H7 (cell line): ENCODE measurements around the gene SPCS1. TPM values are rescaled to one million over a fixed set of nuclear protein-coding genes. Genes with fewer than 3 reads are reported as not detected.

Experiments used
- DNase-seq: peaks from one replicate; pipeline ENCODE4 v3.0.0; 2012
- H3K27me3 ChIP-seq: 2 replicates; pipeline ENCODE4 v1.6.0; 2011; ENCODE audit warnings: mild to moderate bottlenecking, low read length; ENCODE audit not compliant: control insufficient read depth, insufficient read depth
- H3K36me3 ChIP-seq: replicated peaks from 2 replicates; pipeline ENCODE4 v1.5.1; 2011; ENCODE audit warnings: low read length; ENCODE audit not compliant: control insufficient read depth, insufficient read depth
- H3K4me3 ChIP-seq: 2 replicates; pipeline ENCODE4 v1.5.1; 2011; ENCODE audit warnings: low read depth, mild to moderate bottlenecking, control low read depth, low read length, moderate library complexity; ENCODE audit not compliant: insufficient read depth
- total RNA-seq: library from RNA; depleted of rRNA; stranded (reverse); fragments of >200 nt; shearing (Covaris generic); gene quantifications from 2 replicates; pipeline ENCODE4 v1.2.3, GENCODE V29; 2014; rRNA removed

The SPCS1 gene
- total RNA-seq, 1 experiment from 2014 or later: 84.5 TPM

DNA sequence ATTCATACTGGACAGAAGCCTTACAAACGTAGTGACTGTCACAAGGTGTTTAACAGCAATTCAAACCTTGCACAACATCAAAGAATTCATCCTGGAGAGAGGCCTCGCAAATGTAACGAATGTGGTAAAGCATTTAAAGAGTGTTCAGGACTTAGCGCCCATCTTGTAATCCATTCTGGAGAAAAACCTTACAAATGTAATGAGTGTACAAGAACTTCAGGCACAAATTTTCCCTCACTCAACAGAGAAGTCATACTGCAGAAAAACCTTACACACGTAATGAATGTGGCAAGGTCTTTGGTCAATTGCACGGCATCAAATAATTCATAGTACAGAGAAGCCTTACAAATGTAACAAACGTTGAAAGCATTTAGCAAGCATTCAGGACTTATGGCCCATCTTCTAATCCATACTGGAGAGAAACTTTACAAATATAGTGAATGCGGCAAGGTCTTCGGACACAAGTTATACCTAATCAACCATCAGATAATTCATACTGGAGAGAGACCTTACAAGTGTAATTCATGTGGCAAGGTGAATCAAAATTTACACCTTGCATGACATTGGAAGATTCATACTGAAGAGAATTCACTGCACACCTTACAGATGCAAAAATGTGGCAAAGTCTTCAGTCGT, 27.5 kb downstream of the SPCS1 start:
- Histone ChIP-seq H3K36me3 (peaks cover 9% of the 10 kb centered on the region), H3K4me3 (no peak overlapping the region), H3K27me3 (no peaks in the 10 kb centered on the region)
- DNase-seq: no peak

DNA sequence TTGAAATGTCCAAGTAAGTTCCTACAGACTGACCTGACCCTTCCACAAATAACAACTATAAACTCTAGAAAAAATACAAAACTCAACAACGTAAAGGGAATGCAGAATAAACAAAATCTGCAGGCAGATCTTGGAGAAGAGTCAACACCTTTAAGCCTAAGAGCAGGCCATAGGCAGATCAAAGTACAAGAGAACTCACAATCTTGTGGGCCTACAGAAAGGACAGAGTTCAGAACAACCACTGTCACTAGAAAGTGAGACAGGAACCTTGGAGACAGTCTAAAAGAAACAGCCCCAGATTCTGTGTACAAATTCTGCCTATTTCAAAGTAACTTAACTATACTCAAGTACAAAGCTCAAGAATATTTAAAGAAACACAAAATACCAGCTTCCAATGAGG, 33.8 kb downstream of the SPCS1 start:
- peaks cover 13% of the 10 kb centered on the region for H3K36me3 ChIP-seq
- H3K4me3 ChIP-seq: no peak overlapping the region
- DNase-seq: no peak
- no peaks in the 10 kb centered on the region for H3K27me3 ChIP-seq

DNA sequence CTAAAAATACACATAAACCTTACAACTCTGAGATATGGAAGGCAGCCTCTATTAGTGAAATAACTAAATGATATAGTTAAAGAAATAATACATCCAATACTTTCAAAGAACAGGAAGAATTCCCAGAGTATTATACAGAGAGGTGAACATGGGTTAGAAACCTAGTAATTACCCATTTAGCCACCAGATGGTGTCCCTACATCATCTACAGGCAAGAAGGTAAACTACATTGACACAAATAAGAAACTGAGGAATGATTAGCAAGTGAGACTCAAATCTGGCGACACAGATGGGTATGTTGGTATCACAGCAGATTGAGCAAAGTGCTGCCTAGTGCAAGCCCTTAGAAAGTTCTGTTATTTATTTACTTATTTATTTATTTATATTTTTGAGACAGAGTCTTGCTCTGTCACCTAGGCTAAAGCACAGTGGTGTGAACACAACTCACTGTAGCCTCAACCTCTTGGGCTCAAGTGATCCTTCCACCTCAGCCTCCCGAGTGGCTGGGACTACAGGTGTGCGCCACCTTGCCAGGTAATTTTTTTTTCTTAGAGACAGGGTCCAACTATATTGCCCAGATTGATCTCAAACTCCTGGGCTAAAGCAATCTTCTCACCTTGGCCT, 36.6 kb downstream of the SPCS1 start:
- H3K27me3 ChIP-seq: no peaks in the 10 kb centered on the region
- no peak overlapping the region for H3K4me3 ChIP-seq
- H3K36me3 ChIP-seq: peaks cover 15% of the 10 kb centered on the region
- DNase-seq: peak; percentile 57

DNA sequence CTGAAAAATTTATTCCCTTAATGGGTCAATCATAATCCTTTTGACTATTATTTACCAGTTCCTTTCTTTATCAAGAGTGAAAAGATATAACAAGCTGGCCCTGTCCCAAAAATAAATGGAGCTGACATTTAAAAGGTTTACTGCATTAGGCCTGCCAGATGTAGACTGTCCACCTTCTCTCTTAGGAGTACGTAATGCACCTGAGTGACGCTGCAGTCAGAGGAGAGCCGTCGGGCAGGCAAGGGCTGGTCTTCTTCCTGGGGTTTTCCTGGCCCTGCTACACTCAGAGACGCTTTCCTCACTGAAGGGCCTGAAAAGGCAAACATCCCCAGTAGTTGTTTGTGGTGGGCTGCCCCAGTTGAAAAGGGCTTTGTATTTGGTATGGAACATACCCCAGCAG, 37.2 kb downstream of the SPCS1 start:
- Histone ChIP-seq H3K4me3 (no peak overlapping the region), H3K36me3 (peaks cover 15% of the 10 kb centered on the region), H3K27me3 (no peaks in the 10 kb centered on the region)
- no peak for DNase-seq

DNA sequence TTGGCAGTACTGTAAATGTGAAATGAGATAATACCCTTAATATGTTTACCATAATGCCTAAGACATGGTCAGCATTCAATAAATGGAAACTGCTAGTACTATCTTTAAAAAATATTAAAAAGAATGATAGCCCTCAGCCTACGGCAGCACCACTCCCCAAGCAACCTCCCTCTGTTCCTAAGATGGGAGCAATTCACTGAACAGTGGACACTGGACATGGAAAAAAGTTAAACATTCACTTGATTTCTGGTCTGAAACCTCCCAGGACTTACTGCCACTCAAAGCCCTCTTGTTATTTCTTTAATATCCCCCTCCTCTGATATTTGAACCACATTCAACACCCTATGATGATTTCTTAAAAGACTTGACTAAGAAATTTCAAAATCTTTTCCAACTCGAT, 37.8 kb downstream of the SPCS1 start:
- H3K4me3 ChIP-seq: no peak overlapping the region
- H3K27me3 ChIP-seq: no peaks in the 10 kb centered on the region
- DNase-seq: no peak
- H3K36me3 ChIP-seq: peaks cover 15% of the 10 kb centered on the region

DNA sequence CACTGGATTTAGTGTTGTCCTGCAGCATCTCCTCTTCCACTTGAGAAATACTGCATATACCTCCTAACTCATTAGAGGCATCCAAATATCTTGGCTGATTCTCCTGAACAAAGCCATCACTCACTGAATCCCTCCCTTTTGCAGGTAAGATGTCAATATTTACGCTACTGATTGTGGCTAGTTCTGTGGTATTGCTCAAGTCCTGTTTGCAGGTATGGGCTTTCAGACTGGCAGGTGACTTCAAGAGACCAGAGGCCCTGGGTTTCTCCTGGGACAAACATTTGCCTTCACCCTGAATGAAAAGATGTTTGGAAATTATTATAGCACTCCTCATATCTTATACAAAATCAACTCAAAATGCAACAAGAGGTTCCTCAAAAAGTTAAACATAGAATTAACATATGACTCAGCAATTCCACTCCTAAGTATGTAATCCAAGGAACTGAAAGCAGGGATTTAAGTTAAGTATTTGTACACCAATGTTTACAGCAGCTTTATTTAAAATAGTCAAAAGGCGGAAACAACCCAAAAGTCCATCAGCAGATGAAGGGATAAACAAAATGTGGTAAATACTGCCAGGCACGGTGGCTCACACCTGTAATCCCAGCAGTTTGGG, 46.2 kb downstream of the SPCS1 start:
- Histone ChIP-seq H3K27me3 (no peaks in the 10 kb centered on the region), H3K4me3 (no peak overlapping the region), H3K36me3 (peaks cover 9% of the 10 kb centered on the region)
- DNase-seq: no peak

DNA sequence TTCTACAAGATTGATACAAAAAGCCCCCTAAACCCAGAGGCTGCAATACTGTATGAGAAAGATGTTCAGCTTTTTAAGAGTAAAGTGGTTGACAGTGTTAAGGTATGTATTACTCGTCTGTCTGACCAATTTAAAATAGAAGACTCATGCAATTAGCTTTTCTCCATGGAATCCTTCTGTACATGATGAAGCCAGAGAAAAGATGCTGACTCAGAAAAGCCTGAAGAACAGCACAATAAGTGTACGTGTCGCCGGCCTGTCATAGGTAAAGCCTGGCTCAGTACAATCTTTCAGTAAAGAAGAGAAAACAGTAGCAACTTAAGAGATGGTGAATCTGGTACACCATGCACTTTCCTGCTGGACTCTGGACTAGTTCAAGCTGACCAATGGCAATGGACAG, 48.5 kb downstream of the SPCS1 start:
- peaks cover 8% of the 10 kb centered on the region for H3K36me3 ChIP-seq
- no peak for DNase-seq
- no peak overlapping the region for H3K4me3 ChIP-seq
- H3K27me3 ChIP-seq: no peaks in the 10 kb centered on the region

DNA sequence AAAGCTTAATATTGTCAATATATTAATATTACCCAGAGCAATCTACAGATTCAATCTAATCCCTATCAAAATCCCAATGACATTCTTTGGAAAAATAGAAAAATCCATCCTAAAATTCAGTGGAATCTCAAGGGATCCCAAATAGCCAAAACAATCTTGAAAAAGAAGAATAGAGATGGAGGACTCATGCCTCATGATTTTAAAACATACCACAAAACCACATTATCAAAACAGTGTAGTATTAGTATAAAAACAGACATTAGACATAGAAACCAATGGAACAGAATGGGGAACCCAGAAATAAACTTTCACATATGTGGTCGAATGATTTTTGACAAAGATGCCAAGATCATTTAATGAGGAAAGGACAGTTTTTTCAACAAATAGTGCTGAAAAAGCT, 50.2 kb downstream of the SPCS1 start:
- Histone ChIP-seq H3K36me3 (peaks cover 6% of the 10 kb centered on the region), H3K27me3 (no peaks in the 10 kb centered on the region), H3K4me3 (no peak overlapping the region)
- DNase-seq: no peak

Other genes with a start within 250 kb of the SPCS1 start
- 0.52 and 1.3 TPM in 2 replicates for gene STAB1, start 210.8 kb upstream of the SPCS1 start, total RNA-seq
- gene NT5DC2, start 172.2 kb upstream of the SPCS1 start, total RNA-seq: 302 and 311 TPM in 2 replicates
- 17.0 and 21.5 TPM in 2 replicates for gene UQCC5, start 169.5 kb upstream of the SPCS1 start, total RNA-seq
- 29.1 and 39.6 TPM in 2 replicates for gene PBRM1, start 20.2 kb upstream of the SPCS1 start, total RNA-seq
- 148 and 237 TPM in 2 replicates for gene GNL3, start 20.1 kb upstream of the SPCS1 start, total RNA-seq
- gene GLT8D1, start 315 bp upstream of the SPCS1 start, total RNA-seq: 48.2 and 65.7 TPM in 2 replicates
- gene NEK4, start 64.8 kb downstream of the SPCS1 start, total RNA-seq: 26.2 and 36.5 TPM in 2 replicates
- gene ITIH1, start 71.5 kb downstream of the SPCS1 start, total RNA-seq: not detected in 2 replicates
- gene ITIH3, start 88.7 kb downstream of the SPCS1 start, total RNA-seq: not detected in 2 replicates
- gene ITIH4, start 124.6 kb downstream of the SPCS1 start, total RNA-seq: 0.14 TPM in 1 of 2 replicates, not detected in the other
- 0.63 and 0.97 TPM in 2 replicates for gene MUSTN1, start 128.9 kb downstream of the SPCS1 start, total RNA-seq
- gene STIMATE, start 191.4 kb downstream of the SPCS1 start, total RNA-seq: 10.9 and 19.3 TPM in 2 replicates